ENCODE measurements around the gene KIZ.

Gene KIZ

GRCh38 chr20:21258411-21258810 lies 132.5 kb downstream of the KIZ start:
- TF ChIP-seq MYC (IDR thresholded peaks at IDR 0.05; ENCODE audit: low read depth, low read length) (no peak), POLR2A (IDR thresholded peaks at IDR 0.05; ENCODE audit: extremely low read depth, insufficient read length) (no peak), MAX (IDR thresholded peaks at IDR 0.05; ENCODE audit: low read depth, low read length) (no peak)
- TF ChIP-seq, protein P1, sequence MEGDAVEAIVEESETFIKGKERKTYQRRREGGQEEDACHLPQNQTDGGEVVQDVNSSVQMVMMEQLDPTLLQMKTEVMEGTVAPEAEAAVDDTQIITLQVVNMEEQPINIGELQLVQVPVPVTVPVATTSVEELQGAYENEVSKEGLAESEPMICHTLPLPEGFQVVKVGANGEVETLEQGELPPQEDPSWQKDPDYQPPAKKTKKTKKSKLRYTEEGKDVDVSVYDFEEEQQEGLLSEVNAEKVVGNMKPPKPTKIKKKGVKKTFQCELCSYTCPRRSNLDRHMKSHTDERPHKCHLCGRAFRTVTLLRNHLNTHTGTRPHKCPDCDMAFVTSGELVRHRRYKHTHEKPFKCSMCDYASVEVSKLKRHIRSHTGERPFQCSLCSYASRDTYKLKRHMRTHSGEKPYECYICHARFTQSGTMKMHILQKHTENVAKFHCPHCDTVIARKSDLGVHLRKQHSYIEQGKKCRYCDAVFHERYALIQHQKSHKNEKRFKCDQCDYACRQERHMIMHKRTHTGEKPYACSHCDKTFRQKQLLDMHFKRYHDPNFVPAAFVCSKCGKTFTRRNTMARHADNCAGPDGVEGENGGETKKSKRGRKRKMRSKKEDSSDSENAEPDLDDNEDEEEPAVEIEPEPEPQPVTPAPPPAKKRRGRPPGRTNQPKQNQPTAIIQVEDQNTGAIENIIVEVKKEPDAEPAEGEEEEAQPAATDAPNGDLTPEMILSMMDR (IDR thresholded peaks at IDR 0.05; ENCODE audit: low read depth, low read length), result no peak
- H3K4me3 ChIP-seq (ENCODE audit: low read depth, low read length), result no peak overlapping the region

DNA sequence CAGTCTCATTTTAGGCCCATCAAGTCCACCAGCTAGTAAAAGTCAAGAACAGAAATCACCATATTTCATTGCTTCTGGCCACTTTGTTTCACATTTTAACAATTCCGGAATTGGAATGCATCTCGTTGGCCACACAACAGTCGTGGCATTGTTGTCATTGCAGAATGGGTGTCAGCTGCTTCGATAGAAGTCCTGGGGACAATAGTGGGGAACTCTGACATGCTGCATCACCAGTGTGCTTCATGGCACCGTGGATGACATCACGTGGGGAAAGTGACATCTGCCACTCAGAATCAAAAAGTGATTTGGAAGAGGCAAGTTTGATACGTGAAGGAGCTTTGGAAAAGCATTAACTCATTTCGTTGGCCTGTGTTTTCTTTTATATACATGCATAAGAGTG lies 133.5 kb downstream of the KIZ start:
- TF ChIP-seq MYC (IDR thresholded peaks at IDR 0.05; ENCODE audit: low read depth, low read length), result no peak
- H3K4me3 ChIP-seq (ENCODE audit: low read depth, low read length), result no peak overlapping the region
- no peak for DNase-seq (ENCODE audit: low read depth)

More at GRCh38 chr20:21258411-21258810, 132.5 kb downstream of the KIZ start:
- DNase-seq (ENCODE audit: low read depth), result no peak

GRCh38 chr20:21262812-21263211 lies 136.9 kb downstream of the KIZ start:
- TF ChIP-seq MYC (IDR thresholded peaks at IDR 0.05; ENCODE audit: low read depth, low read length) (no peak), MAX (IDR thresholded peaks at IDR 0.05; ENCODE audit: low read depth, low read length) (no peak), POLR2A (IDR thresholded peaks at IDR 0.05; ENCODE audit: extremely low read depth, insufficient read length) (no peak)
- TF ChIP-seq, protein P1 (IDR thresholded peaks at IDR 0.05; ENCODE audit: low read depth, low read length), result no peak

DNA sequence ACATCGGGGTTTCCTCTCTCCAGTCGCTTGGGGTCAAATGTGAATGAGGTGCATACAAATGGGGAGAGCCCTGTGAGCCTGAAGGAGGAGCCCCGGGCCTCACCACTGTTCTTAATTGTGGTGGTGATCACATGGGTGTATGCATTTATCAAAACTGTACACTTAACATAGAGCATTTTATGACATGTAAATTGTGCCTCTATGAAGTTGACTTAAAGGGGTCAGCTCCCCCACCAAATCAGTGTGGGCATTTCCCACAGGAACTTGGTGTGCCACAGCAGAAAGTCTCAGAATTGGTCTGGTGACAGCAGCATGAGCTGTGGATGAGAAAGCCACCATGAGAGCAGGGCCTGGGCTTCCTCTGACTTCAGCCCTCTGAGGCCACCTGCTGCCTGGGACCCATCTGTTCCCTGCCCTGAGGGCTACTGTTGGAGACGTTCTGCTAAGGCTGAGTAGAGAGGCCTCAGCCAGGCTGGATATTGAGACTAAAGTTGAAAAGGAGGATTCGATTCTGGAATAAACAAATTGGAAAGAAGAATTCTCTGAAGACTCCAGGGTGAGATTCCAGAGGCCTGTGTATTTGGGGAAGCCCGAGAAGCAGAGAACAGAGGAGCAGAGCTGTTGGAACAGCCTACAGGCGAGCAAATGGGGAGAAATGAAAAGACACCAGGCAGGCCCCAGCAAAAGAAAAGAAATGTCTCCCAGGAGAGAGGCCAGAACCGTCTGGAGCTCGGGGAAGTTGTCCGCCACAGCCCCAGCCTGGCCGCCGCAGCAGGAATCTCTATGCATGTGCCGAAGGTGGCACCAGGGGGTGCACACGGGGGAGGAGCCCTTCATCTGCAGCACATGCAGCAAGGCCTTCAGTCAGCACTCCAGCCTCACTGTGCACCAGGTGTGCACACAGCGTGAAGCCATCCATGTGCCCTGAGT lies 139.6 kb downstream of the KIZ start:
- H3K4me3 ChIP-seq (ENCODE audit: low read depth, low read length), result no peak overlapping the region
- DNase-seq (ENCODE audit: low read depth), result peak; percentile 15
- TF ChIP-seq, protein P1 (IDR thresholded peaks at IDR 0.05; ENCODE audit: low read depth, low read length), result no peak
- TF ChIP-seq MAX (IDR thresholded peaks at IDR 0.05; ENCODE audit: low read depth, low read length), result no peak
- no peak for TF ChIP-seq POLR2A (IDR thresholded peaks at IDR 0.05; ENCODE audit: extremely low read depth, insufficient read length)
- TF ChIP-seq MYC (IDR thresholded peaks at IDR 0.05; ENCODE audit: low read depth, low read length), result no peak

More at GRCh38 chr20:21262812-21263211, 136.9 kb downstream of the KIZ start:
- DNase-seq (ENCODE audit: low read depth), result peak; percentile 14
- no peak overlapping the region for H3K4me3 ChIP-seq (ENCODE audit: low read depth, low read length)

GRCh38 chr20:21266191-21266536 lies 140.3 kb downstream of the KIZ start:
- no peak for TF ChIP-seq MAX (IDR thresholded peaks at IDR 0.05; ENCODE audit: low read depth, low read length)
- no peak for TF ChIP-seq POLR2A (IDR thresholded peaks at IDR 0.05; ENCODE audit: extremely low read depth, insufficient read length)
- TF ChIP-seq, protein P1 (IDR thresholded peaks at IDR 0.05; ENCODE audit: low read depth, low read length), result no peak
- no peak for TF ChIP-seq MYC (IDR thresholded peaks at IDR 0.05; ENCODE audit: low read depth, low read length)
- no peak overlapping the region for H3K4me3 ChIP-seq (ENCODE audit: low read depth, low read length)
- no peak for DNase-seq (ENCODE audit: low read depth)

- no peak for DNase-seq (ENCODE audit: low read depth)
- TF ChIP-seq MYC (IDR thresholded peaks at IDR 0.05; ENCODE audit: low read depth, low read length), result no peak
- TF ChIP-seq MAX (IDR thresholded peaks at IDR 0.05; ENCODE audit: low read depth, low read length), result no peak
- TF ChIP-seq, protein P1 (IDR thresholded peaks at IDR 0.05; ENCODE audit: low read depth, low read length), result no peak
- TF ChIP-seq POLR2A (IDR thresholded peaks at IDR 0.05; ENCODE audit: extremely low read depth, insufficient read length), result no peak
- H3K4me3 ChIP-seq (ENCODE audit: low read depth, low read length), result no peak overlapping the region
Observed at GRCh38 chr20:21269772-21270171, 143.9 kb downstream of the KIZ start.

Data from NB4 (cell line).